ENCODE data around the gene SLC22A23.

The SLC22A23 gene

DNA sequence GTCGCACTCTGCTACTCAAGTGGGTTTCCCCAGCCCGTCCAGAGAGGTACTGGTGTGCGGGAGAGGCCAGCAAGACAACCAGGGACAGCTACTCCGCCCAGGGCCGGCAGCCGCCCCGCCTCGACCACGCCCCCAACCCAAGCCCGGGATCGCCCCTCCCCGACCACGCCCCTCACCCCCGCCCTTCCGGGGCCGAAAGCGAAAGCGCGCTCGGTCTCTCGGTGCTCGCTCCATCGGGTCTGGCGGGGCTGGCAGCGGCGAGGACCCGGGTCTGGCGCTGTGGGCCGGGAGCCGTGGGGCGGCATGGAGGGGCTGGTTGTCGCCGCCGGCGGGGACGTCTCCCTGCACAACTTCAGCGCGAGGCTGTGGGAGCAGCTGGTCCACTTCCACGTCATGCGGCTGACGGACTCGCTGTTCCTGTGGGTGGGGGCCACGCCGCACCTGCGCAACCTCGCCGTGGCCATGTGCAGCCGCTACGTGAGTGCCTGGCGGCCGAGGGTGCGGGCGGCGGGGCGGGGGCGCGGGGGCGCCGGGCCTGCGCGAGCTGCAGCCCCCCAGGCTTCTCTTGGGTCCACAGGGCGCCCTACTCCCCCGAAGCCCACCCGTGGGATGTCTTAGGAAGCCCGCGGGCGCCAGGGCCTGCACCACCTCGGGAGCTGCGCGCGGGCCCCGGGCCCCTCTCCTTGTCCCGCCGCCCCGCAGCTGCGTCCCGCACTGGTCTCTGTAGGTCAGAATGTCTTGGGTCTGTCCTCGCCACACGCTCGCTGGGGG, 197.9 kb downstream of the SLC22A23 start, which contains the start of gene PSMG4:
Gene PSMG4, plus strand, starts transcription at position 228 of the 771 bp plus-strand sequence. Its CDS starts 76 bp downstream, at position 304.
- Histone ChIP-seq H3K23ac (ENCODE audit: low read length) (peak within 1 kb of the TSS; percentile 98), H3K79me1 (ENCODE audit: low read length) (peaks cover 13% of the 10 kb centered on the region), H2BK15ac (replicated peaks; ENCODE audit: low read depth) (no peak within 1 kb of the TSS), H3K56ac (ENCODE audit: low read length) (peak within 1 kb of the TSS; percentile 99), H3K79me2 (ENCODE audit: control insufficient read depth, insufficient read depth, low read length) (peaks cover 46% of the 10 kb centered on the region), H3K27me3 (ENCODE audit: insufficient read depth, low read length, poor library complexity) (no peaks in the 10 kb centered on the region), H3K4me3 (ENCODE audit: low read length) (peak within 1 kb of the TSS; percentile 95), H3K36me3 (ENCODE audit: control insufficient read depth, insufficient read depth, low read length) (peaks cover 3% of the 10 kb centered on the region), H2AK5ac (ENCODE audit: low read length) (no peak within 1 kb of the TSS), H3K9ac (ENCODE audit: low read length) (peak within 1 kb of the TSS; percentile 91), H3K4me2 (ENCODE audit: low read length) (peak within 1 kb of the TSS; percentile 67), H2BK120ac (ENCODE audit: low read depth, low read length) (no peak within 1 kb of the TSS), H4K5ac (ENCODE audit: low read length) (no peak within 1 kb of the TSS), H3K18ac (ENCODE audit: low read length) (peak within 1 kb of the TSS; percentile 2), H3K4me1 (ENCODE audit: control insufficient read depth, low read depth, low read length) (peaks cover 3% of the 10 kb centered on the region), H4K8ac (ENCODE audit: low read depth, low read length) (no peak within 1 kb of the TSS), H3K4ac (ENCODE audit: low read depth, low read length) (peak within 1 kb of the TSS; percentile 74), H2BK5ac (ENCODE audit: low read length) (peak within 1 kb of the TSS; percentile 78), H3K27ac (ENCODE audit: low read depth, low read length) (peak within 1 kb of the TSS; percentile 7)
- peak; percentile 93 for DNase-seq
- no CpG with 5 or more reads among the region's 80 CpGs for WGBS (ENCODE audit: extremely low coverage, insufficient coverage, low lambda C conversion rate)

DNA sequence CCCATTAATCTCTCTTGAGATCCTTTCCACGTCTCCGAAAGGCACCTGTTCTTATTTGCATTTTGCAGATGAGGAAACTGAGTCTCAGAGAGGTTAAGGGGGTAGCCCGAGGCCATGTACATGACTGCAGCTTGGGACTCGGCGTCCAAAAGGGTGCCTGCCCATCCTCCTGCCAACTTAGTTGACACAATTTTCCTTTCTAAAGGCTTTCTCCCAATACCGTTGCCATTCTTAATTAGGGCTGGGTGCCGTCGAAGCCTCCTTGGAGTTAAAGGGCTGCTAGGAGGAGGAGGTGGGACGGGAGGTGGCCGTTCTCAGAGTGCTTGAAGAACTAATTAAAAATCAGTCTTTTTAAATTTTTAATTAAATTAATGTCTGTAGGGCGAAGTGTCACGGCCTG, 198.6 kb downstream of the SLC22A23 start:
- peaks cover 3% of the 10 kb centered on the region for H3K4me1 ChIP-seq (ENCODE audit: control insufficient read depth, low read depth, low read length)
- peak overlapping the region; percentile 44 for H3K56ac ChIP-seq (ENCODE audit: low read length)
- no peak overlapping the region for H3K4me3 ChIP-seq (ENCODE audit: low read length)
- H2BK5ac ChIP-seq (ENCODE audit: low read length) = no peak overlapping the region
- peak overlapping the region; percentile 25 for H3K4me2 ChIP-seq (ENCODE audit: low read length)
- H4K8ac ChIP-seq (ENCODE audit: low read depth, low read length) = no peak overlapping the region
- WGBS (ENCODE audit: extremely low coverage, insufficient coverage, low lambda C conversion rate) = no CpG with 5 or more reads among the region's 12 CpGs
- H3K36me3 ChIP-seq (ENCODE audit: control insufficient read depth, insufficient read depth, low read length) = no peaks in the 10 kb centered on the region
- H3K23ac ChIP-seq (ENCODE audit: low read length) = no peak overlapping the region
- no peak overlapping the region for H2BK120ac ChIP-seq (ENCODE audit: low read depth, low read length)
- peaks cover 39% of the 10 kb centered on the region for H3K79me2 ChIP-seq (ENCODE audit: control insufficient read depth, insufficient read depth, low read length)
- H3K27ac ChIP-seq (ENCODE audit: low read depth, low read length) = no peak overlapping the region
- H2AK5ac ChIP-seq (ENCODE audit: low read length) = no peak overlapping the region
- H3K27me3 ChIP-seq (ENCODE audit: insufficient read depth, low read length, poor library complexity) = no peaks in the 10 kb centered on the region
- H4K5ac ChIP-seq (ENCODE audit: low read length) = no peak overlapping the region
- no peak overlapping the region for H3K18ac ChIP-seq (ENCODE audit: low read length)
- H3K79me1 ChIP-seq (ENCODE audit: low read length) = peaks cover 7% of the 10 kb centered on the region
- H3K4ac ChIP-seq (ENCODE audit: low read depth, low read length) = no peak overlapping the region
- no peak overlapping the region for H2BK15ac ChIP-seq (replicated peaks; ENCODE audit: low read depth)
- no peak for DNase-seq
- peak overlapping the region; percentile 36 for H3K9ac ChIP-seq (ENCODE audit: low read length)

DNA sequence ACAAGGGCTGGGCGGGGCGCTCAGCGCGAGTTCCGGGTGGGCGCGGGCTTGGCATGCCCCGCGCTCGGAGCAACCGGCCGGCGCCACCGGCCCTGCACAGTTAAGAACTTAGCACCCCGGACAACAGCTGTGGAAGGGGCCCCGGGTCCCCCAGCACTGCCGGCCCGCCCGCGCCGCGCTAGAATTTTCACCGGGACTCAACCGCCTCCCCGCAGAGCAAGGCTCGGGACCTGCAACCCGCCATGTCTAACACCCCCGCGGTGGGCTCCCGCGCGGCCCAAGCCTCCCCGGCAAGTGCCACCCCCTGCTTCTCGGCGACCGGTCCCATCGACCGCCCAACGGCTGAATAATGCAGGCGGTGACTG, 203.3 kb downstream of the SLC22A23 start:
- Histone ChIP-seq H3K9ac (ENCODE audit: low read length) (no peak overlapping the region), H2AK5ac (ENCODE audit: low read length) (no peak overlapping the region), H3K27ac (ENCODE audit: low read depth, low read length) (no peak overlapping the region), H3K79me2 (ENCODE audit: control insufficient read depth, insufficient read depth, low read length) (no peaks in the 10 kb centered on the region), H3K79me1 (ENCODE audit: low read length) (no peaks in the 10 kb centered on the region), H3K4me3 (ENCODE audit: low read length) (no peak overlapping the region), H2BK15ac (replicated peaks; ENCODE audit: low read depth) (no peak overlapping the region), H3K4me1 (ENCODE audit: control insufficient read depth, low read depth, low read length) (peaks cover 8% of the 10 kb centered on the region), H3K27me3 (ENCODE audit: insufficient read depth, low read length, poor library complexity) (no peaks in the 10 kb centered on the region), H3K36me3 (ENCODE audit: control insufficient read depth, insufficient read depth, low read length) (no peaks in the 10 kb centered on the region), H2BK5ac (ENCODE audit: low read length) (no peak overlapping the region), H3K18ac (ENCODE audit: low read length) (no peak overlapping the region), H2BK120ac (ENCODE audit: low read depth, low read length) (no peak overlapping the region), H3K4me2 (ENCODE audit: low read length) (no peak overlapping the region), H3K4ac (ENCODE audit: low read depth, low read length) (no peak overlapping the region), H3K23ac (ENCODE audit: low read length) (no peak overlapping the region), H3K56ac (ENCODE audit: low read length) (no peak overlapping the region), H4K5ac (ENCODE audit: low read length) (no peak overlapping the region), H4K8ac (ENCODE audit: low read depth, low read length) (no peak overlapping the region)
- WGBS (ENCODE audit: extremely low coverage, insufficient coverage, low lambda C conversion rate) = no CpG with 5 or more reads among the region's 40 CpGs
- DNase-seq = no peak

DNA sequence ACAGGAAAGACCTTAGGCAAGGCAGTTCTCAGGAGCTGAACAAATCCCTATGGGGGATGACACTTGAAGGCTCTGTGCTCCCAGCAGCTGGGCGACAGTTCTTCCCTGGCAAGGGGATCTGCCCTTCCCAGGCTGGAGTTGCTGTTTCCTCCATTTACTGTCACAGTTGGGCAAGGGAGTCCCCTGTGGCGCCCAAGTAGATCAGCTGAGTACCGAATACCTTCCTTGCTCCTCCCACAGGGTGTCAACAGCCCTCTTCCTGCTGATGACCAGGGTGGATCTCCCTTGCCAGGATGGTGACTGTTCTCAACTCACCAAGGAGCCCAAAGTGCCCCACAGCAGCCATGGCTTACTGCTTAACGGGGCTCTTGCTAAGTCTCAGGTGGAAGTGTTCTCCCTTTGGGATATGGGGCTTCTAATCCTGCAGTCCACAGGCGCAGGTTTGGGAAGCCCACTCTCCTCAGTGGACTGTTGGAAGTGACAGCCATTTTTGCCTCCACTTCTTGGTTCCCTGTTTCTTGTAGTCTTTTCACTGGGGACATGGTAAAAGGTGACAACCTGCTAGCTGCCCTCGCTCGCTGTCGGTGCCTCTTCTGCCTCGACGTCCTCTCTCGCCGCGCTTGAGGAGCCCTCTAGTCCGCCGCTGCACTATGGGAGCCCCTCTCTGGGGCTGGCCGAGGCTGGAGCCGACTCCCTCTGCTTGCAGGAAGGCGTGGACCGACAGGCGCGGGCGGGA, 203.8 kb downstream of the SLC22A23 start:
- H3K4me1 ChIP-seq (ENCODE audit: control insufficient read depth, low read depth, low read length) = peaks cover 10% of the 10 kb centered on the region
- H3K79me2 ChIP-seq (ENCODE audit: control insufficient read depth, insufficient read depth, low read length) = no peaks in the 10 kb centered on the region
- no peak overlapping the region for H3K23ac ChIP-seq (ENCODE audit: low read length)
- H3K4me2 ChIP-seq (ENCODE audit: low read length) = no peak overlapping the region
- H3K79me1 ChIP-seq (ENCODE audit: low read length) = no peaks in the 10 kb centered on the region
- no peak overlapping the region for H4K8ac ChIP-seq (ENCODE audit: low read depth, low read length)
- no peak overlapping the region for H2AK5ac ChIP-seq (ENCODE audit: low read length)
- H3K36me3 ChIP-seq (ENCODE audit: control insufficient read depth, insufficient read depth, low read length) = no peaks in the 10 kb centered on the region
- no peak overlapping the region for H3K56ac ChIP-seq (ENCODE audit: low read length)
- H3K4me3 ChIP-seq (ENCODE audit: low read length) = no peak overlapping the region
- no peak overlapping the region for H2BK15ac ChIP-seq (replicated peaks; ENCODE audit: low read depth)
- no CpG with 5 or more reads among the region's 22 CpGs for WGBS (ENCODE audit: extremely low coverage, insufficient coverage, low lambda C conversion rate)
- H3K27ac ChIP-seq (ENCODE audit: low read depth, low read length) = no peak overlapping the region
- no peak overlapping the region for H3K18ac ChIP-seq (ENCODE audit: low read length)
- no peak overlapping the region for H2BK5ac ChIP-seq (ENCODE audit: low read length)
- DNase-seq = no peak
- H3K4ac ChIP-seq (ENCODE audit: low read depth, low read length) = no peak overlapping the region
- H4K5ac ChIP-seq (ENCODE audit: low read length) = no peak overlapping the region
- no peaks in the 10 kb centered on the region for H3K27me3 ChIP-seq (ENCODE audit: insufficient read depth, low read length, poor library complexity)
- H3K9ac ChIP-seq (ENCODE audit: low read length) = no peak overlapping the region
- H2BK120ac ChIP-seq (ENCODE audit: low read depth, low read length) = no peak overlapping the region

DNA sequence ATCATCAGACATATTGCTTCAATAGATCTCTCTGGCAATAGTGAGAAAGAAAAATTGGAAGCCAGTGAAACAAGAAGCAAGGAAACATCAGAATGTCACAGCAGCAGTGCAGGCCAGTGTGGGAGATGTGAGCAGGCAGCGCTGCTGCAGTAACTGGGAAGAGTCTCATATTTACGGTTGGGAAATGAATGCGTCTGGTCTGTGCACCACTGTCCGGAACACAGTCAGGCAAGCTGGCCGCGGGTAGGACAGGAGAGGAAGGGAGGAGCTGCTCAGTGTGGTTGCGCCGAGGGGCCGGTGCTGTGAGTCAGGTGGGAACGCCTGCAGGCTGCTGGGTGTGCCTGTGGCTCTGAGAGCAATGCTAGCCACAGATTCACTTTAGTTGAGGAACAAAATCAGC, 204.5 kb downstream of the SLC22A23 start:
- no peaks in the 10 kb centered on the region for H3K27me3 ChIP-seq (ENCODE audit: insufficient read depth, low read length, poor library complexity)
- H3K56ac ChIP-seq (ENCODE audit: low read length) = no peak overlapping the region
- H2BK120ac ChIP-seq (ENCODE audit: low read depth, low read length) = no peak overlapping the region
- no peak overlapping the region for H2AK5ac ChIP-seq (ENCODE audit: low read length)
- no peak overlapping the region for H2BK5ac ChIP-seq (ENCODE audit: low read length)
- H3K4me1 ChIP-seq (ENCODE audit: control insufficient read depth, low read depth, low read length) = peaks cover 12% of the 10 kb centered on the region
- no peak overlapping the region for H3K23ac ChIP-seq (ENCODE audit: low read length)
- H2BK15ac ChIP-seq (replicated peaks; ENCODE audit: low read depth) = no peak overlapping the region
- H3K4me3 ChIP-seq (ENCODE audit: low read length) = no peak overlapping the region
- no peaks in the 10 kb centered on the region for H3K79me2 ChIP-seq (ENCODE audit: control insufficient read depth, insufficient read depth, low read length)
- no peaks in the 10 kb centered on the region for H3K79me1 ChIP-seq (ENCODE audit: low read length)
- no peak overlapping the region for H3K4me2 ChIP-seq (ENCODE audit: low read length)
- H3K36me3 ChIP-seq (ENCODE audit: control insufficient read depth, insufficient read depth, low read length) = no peaks in the 10 kb centered on the region
- no peak for DNase-seq
- H3K9ac ChIP-seq (ENCODE audit: low read length) = no peak overlapping the region
- H3K27ac ChIP-seq (ENCODE audit: low read depth, low read length) = no peak overlapping the region
- H4K5ac ChIP-seq (ENCODE audit: low read length) = no peak overlapping the region
- H3K18ac ChIP-seq (ENCODE audit: low read length) = no peak overlapping the region
- no peak overlapping the region for H3K4ac ChIP-seq (ENCODE audit: low read depth, low read length)
- WGBS (ENCODE audit: extremely low coverage, insufficient coverage, low lambda C conversion rate) = no CpG with 5 or more reads among the region's 10 CpGs
- H4K8ac ChIP-seq (ENCODE audit: low read depth, low read length) = no peak overlapping the region
